PC-9 (cell line): ENCODE measurements around the gene MYL6.

ENCODE experiments used
- CTCF ChIP-seq: fragments of 200-600 bp; sonication (generic); conservative IDR thresholded peaks from 2 replicates; pipeline ENCODE4 v1.6.1; 2017; ENCODE audit warnings: mixed run types, antibody characterized with exemption, mild to moderate bottlenecking, moderate library complexity
- EZH2 ChIP-seq: fragments of 200-600 bp; sonication (generic); IDR thresholded peaks from 2 replicates; pipeline ENCODE4 v1.8.0; 2017; ENCODE audit warnings: antibody characterized with exemption, low read depth

DNA sequence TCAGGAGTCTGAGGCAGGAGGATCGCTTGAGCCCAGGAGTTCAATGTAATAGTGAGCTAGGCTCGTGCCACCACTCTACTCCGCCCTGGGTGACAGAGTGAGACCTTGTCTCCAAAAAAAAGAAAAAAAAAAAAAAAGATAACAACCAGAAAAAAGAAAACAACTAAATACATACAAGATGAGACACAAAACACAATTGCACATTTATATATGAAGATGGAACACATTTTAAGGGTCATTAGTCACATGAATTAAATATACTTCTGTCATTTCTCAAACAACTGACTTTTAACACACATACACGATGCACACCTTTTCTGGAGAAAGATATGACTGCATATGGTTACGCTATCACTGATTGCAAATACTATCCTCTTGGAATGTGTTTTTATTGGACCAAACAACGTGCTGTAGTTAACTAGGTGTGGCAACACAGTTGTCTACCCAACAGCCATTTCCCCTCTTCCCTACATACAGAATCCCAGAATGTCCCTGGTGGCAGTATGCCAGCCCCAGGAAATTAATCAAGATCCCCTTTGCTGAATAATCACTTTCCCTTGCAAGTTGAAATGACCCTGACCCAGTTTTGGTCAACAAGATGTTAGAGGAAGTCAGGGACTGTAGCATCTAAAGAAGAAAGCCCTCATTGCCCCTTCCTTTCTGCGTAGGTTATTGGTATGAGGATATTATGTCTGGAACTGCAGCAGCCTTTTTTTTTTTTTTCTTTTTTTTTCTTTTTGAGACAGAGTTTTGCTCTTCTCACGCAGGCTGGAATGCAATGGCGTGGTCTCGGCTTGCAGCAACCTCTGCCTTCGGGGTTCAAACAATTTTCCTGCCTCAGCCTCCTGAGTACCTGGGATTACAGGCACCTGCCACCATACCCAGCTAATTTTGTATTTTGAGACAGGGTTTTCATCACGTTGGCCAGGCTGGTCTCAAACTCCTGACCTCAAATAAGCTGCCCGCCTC is 11.4 kb upstream of the MYL6 start:
- TF ChIP-seq EZH2 (no peak), CTCF (no peak)
